Measurements from ENCODE around the gene SLC6A14.

The SLC6A14 gene

GRCh38 chrX:116436358-116436816, at the start of gene SLC6A14:
Gene SLC6A14 (plus strand): TSS chrX:116436606. CDS start chrX:116436710, 104 bp downstream.
- DNase-seq: no peak

GRCh38 chrX:116395752-116396151, 40.7 kb upstream of the SLC6A14 start:
- DNase-seq: no peak

GRCh38 chrX:116399681-116400080, 36.7 kb upstream of the SLC6A14 start:
- no peak for DNase-seq

GRCh38 chrX:116409219-116409618, 27.2 kb upstream of the SLC6A14 start:
- DNase-seq: no peak

GRCh38 chrX:116413273-116413672, 23.1 kb upstream of the SLC6A14 start:
- DNase-seq: no peak

- DNase-seq: no peak
These were observed 19.2 kb upstream of the SLC6A14 start for GRCh38 chrX:116417214-116417613.

GRCh38 chrX:116417968-116418367, 18.4 kb upstream of the SLC6A14 start:
- DNase-seq: no peak

GRCh38 chrX:116427978-116428377, 8.4 kb upstream of the SLC6A14 start:
- DNase-seq: no peak

GRCh38 chrX:116435597-116435996, 809 bp upstream of the SLC6A14 start:
- no peak for DNase-seq

- no peak for DNase-seq
These were observed 12.8 kb downstream of the SLC6A14 start for GRCh38 chrX:116449156-116449555.

- no peak for DNase-seq
These were observed 26.4 kb downstream of the SLC6A14 start, which contains the start of gene CT83 for GRCh38 chrX:116462822-116463221. Gene CT83 (minus strand): TSS chrX:116462976. CDS start chrX:116462856, 120 bp downstream.

GRCh38 chrX:116480059-116480458, 43.7 kb downstream of the SLC6A14 start:
- DNase-seq: no peak

GRCh38 chrX:116490104-116490503, 53.7 kb downstream of the SLC6A14 start:
- DNase-seq: no peak

GRCh38 chrX:116493271-116493670, 56.9 kb downstream of the SLC6A14 start:
- DNase-seq: no peak

GRCh38 chrX:116499780-116500179, 63.4 kb downstream of the SLC6A14 start:
- DNase-seq: no peak
